Measurements from ENCODE around the gene FBXW8.

DNA sequence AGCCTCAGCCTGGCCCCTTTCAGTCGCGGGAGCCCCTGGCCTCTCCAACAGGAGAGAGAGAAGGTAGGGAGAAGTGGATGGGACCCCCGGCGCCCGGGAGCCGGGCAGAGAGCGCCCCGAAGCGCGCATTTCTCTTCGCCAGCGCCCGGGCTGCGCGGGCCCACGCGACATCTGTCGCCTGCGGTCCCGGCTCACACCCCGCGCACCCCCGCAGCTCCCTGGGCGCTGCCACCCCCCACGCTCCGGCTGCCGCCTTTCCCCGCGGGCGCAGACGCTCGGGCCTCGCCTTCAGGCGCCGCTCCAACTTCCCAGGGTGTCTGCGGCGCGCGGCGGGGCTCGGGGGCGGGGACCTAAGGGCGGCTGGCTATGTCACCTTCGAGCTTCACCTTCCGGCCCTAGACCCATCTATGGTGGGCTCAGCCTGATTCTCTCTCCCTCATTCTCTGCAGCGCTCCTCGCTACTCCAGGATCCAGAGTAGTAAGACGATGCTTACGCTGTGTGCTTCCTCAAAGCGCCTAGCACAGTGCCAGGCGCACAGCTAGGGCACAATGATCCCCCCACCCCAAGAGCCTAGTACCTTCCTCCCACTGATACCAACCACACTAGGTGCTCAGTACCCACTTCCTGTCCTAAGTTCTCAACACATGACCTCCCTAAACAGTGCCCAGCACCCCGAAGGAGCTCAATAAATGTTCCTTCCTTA, 31.1 kb upstream of the FBXW8 start:
- TF ChIP-seq RFX5 (IDR thresholded peaks at IDR 0.05): no peak
- no peak for TF ChIP-seq EP300 (IDR thresholded peaks at IDR 0.05)
- TF ChIP-seq, protein P1, sequence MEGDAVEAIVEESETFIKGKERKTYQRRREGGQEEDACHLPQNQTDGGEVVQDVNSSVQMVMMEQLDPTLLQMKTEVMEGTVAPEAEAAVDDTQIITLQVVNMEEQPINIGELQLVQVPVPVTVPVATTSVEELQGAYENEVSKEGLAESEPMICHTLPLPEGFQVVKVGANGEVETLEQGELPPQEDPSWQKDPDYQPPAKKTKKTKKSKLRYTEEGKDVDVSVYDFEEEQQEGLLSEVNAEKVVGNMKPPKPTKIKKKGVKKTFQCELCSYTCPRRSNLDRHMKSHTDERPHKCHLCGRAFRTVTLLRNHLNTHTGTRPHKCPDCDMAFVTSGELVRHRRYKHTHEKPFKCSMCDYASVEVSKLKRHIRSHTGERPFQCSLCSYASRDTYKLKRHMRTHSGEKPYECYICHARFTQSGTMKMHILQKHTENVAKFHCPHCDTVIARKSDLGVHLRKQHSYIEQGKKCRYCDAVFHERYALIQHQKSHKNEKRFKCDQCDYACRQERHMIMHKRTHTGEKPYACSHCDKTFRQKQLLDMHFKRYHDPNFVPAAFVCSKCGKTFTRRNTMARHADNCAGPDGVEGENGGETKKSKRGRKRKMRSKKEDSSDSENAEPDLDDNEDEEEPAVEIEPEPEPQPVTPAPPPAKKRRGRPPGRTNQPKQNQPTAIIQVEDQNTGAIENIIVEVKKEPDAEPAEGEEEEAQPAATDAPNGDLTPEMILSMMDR (IDR thresholded peaks at IDR 0.05): no peak
- no peak for TF ChIP-seq EHF (CRISPR knock-in tag; IDR thresholded peaks at IDR 0.05)
- TF ChIP-seq, protein P2, sequence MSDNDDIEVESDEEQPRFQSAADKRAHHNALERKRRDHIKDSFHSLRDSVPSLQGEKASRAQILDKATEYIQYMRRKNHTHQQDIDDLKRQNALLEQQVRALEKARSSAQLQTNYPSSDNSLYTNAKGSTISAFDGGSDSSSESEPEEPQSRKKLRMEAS (IDR thresholded peaks at IDR 0.05): no peak
- TF ChIP-seq CEBPB (IDR thresholded peaks at IDR 0.05): no peak
- no peak for TF ChIP-seq RCOR1 (IDR thresholded peaks at IDR 0.05; ENCODE audit: low read depth, low read length)
- TF ChIP-seq, protein P3, sequence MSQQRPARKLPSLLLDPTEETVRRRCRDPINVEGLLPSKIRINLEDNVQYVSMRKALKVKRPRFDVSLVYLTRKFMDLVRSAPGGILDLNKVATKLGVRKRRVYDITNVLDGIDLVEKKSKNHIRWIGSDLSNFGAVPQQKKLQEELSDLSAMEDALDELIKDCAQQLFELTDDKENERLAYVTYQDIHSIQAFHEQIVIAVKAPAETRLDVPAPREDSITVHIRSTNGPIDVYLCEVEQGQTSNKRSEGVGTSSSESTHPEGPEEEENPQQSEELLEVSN (IDR thresholded peaks at IDR 0.05; ENCODE audit: borderline replicate concordance, low read depth): no peak
- TF ChIP-seq ZFP36 (IDR thresholded peaks at IDR 0.05; ENCODE audit: borderline replicate concordance, partially characterized antibody): no peak
- TF ChIP-seq CHD2 (IDR thresholded peaks at IDR 0.05; ENCODE audit: low read length, partially characterized antibody): no peak
- TF ChIP-seq POLR2A (IDR thresholded peaks at IDR 0.05; ENCODE audit: low read length): no peak
- TF ChIP-seq RNF2 (IDR thresholded peaks at IDR 0.05; ENCODE audit: borderline replicate concordance, low read depth): no peak
- no peak for TF ChIP-seq KDM1A (IDR thresholded peaks at IDR 0.05; ENCODE audit: low read depth)
